Dermis blood vessel endothelial cell (primary cell): ENCODE results near the gene MAGI2. TPM values are rescaled to one million over a fixed set of nuclear protein-coding genes. Genes with fewer than 3 reads are reported as not detected.
"Not testable (repeated sequence)": the region's sequence is repeated elsewhere in the genome, so short reads cannot be mapped to it uniquely, and the experiment has no call there.

Experiments used
- DNase-seq: peaks from one replicate; pipeline ENCODE4 v3.0.0; 2010
- total RNA-seq: library from RNA; depleted of rRNA; stranded (reverse); fragments of >200 nt; gene quantifications from 2 replicates; pipeline ENCODE4 v1.2.3, GENCODE V29; 2014

Gene MAGI2
- total RNA-seq, 1 donor from 2014 or later: 2.4 TPM

GRCh38 chr7:78011642-78012041 lies 1441.8 kb downstream of the MAGI2 start:
- DNase-seq: no peak

- no peak for DNase-seq
Observed at GRCh38 chr7:78007231-78007630, 1446.2 kb downstream of the MAGI2 start.

GRCh38 chr7:78006063-78006755 lies 1447.3 kb downstream of the MAGI2 start:
- no peak for DNase-seq

- DNase-seq: no peak
Observed at GRCh38 chr7:78002715-78003114, 1450.8 kb downstream of the MAGI2 start.

- DNase-seq: no peak
Observed at GRCh38 chr7:78002021-78002420, 1451.4 kb downstream of the MAGI2 start.

GRCh38 chr7:77999168-77999567 lies 1454.3 kb downstream of the MAGI2 start:
- not testable (repeated sequence) for DNase-seq

- DNase-seq: no peak
Observed at GRCh38 chr7:77995717-77996116, 1457.8 kb downstream of the MAGI2 start.

- DNase-seq: no peak
Observed at GRCh38 chr7:77993838-77994237, 1459.6 kb downstream of the MAGI2 start.

GRCh38 chr7:77991656-77992055 lies 1461.8 kb downstream of the MAGI2 start:
- DNase-seq: no peak

GRCh38 chr7:77989981-77990566 lies 1463.4 kb downstream of the MAGI2 start:
- DNase-seq: peak; percentile 2

GRCh38 chr7:77985974-77986339 lies 1467.5 kb downstream of the MAGI2 start:
- peak; percentile 15 for DNase-seq

- no peak for DNase-seq
Observed at GRCh38 chr7:77985232-77985973, 1468.1 kb downstream of the MAGI2 start.

GRCh38 chr7:77983973-77984372 lies 1469.5 kb downstream of the MAGI2 start:
- no peak for DNase-seq

- DNase-seq: no peak
Observed at GRCh38 chr7:77982926-77983550, 1470.4 kb downstream of the MAGI2 start.

- no peak for DNase-seq
Observed at GRCh38 chr7:77980087-77980713, 1473.3 kb downstream of the MAGI2 start.

GRCh38 chr7:77979219-77979618 lies 1474.2 kb downstream of the MAGI2 start:
- DNase-seq: no peak

GRCh38 chr7:77975672-77976480 lies 1477.6 kb downstream of the MAGI2 start:
- no peak for DNase-seq

GRCh38 chr7:77971726-77972125 lies 1481.7 kb downstream of the MAGI2 start:
- DNase-seq: no peak

- no peak for DNase-seq
Observed at GRCh38 chr7:77967429-77967828, 1486.0 kb downstream of the MAGI2 start.
